Measurements from ENCODE around the gene DOCK9.

DOCK9 gene

GRCh38 chr13:98844021-98844420 is 133.8 kb downstream of the DOCK9 start:
- TF ChIP-seq CTCF (conservative IDR thresholded peaks at IDR 0.05; ENCODE audit: control insufficient read depth, insufficient read depth, low read depth, low read length), result no peak
- no peak for DNase-seq (ENCODE audit: low read depth)
- no peak overlapping the region for H3K4me3 ChIP-seq (ENCODE audit: control insufficient read depth, low read depth, low read length)

- no peak for DNase-seq (ENCODE audit: low read depth)
- TF ChIP-seq CTCF (conservative IDR thresholded peaks at IDR 0.05; ENCODE audit: control insufficient read depth, insufficient read depth, low read depth, low read length), result no peak
- no peak overlapping the region for H3K4me3 ChIP-seq (ENCODE audit: control insufficient read depth, low read depth, low read length)
These were observed 134.4 kb downstream of the DOCK9 start for GRCh38 chr13:98843482-98843877.

GRCh38 chr13:98842858-98843481 is 134.9 kb downstream of the DOCK9 start:
- peak; percentile 81 for DNase-seq (ENCODE audit: low read depth)
- H3K4me3 ChIP-seq (ENCODE audit: control insufficient read depth, low read depth, low read length), result no peak overlapping the region
- TF ChIP-seq CTCF (conservative IDR thresholded peaks at IDR 0.05; ENCODE audit: control insufficient read depth, insufficient read depth, low read depth, low read length), result peak; percentile 95

- H3K4me3 ChIP-seq (ENCODE audit: control insufficient read depth, low read depth, low read length), result no peak overlapping the region
- TF ChIP-seq CTCF (conservative IDR thresholded peaks at IDR 0.05; ENCODE audit: control insufficient read depth, insufficient read depth, low read depth, low read length), result no peak
- no peak for DNase-seq (ENCODE audit: low read depth)
These were observed 135.8 kb downstream of the DOCK9 start for GRCh38 chr13:98842070-98842469.

- peak; percentile 58 for DNase-seq (ENCODE audit: low read depth)
- peak; percentile 92 for TF ChIP-seq CTCF (conservative IDR thresholded peaks at IDR 0.05; ENCODE audit: control insufficient read depth, insufficient read depth, low read depth, low read length)
These were observed 137.8 kb downstream of the DOCK9 start for GRCh38 chr13:98839856-98840769.

GRCh38 chr13:98838776-98839175 is 139.1 kb downstream of the DOCK9 start:
- H3K4me3 ChIP-seq (ENCODE audit: control insufficient read depth, low read depth, low read length), result no peak overlapping the region
- no peak for TF ChIP-seq CTCF (conservative IDR thresholded peaks at IDR 0.05; ENCODE audit: control insufficient read depth, insufficient read depth, low read depth, low read length)
- peak; percentile 59 for DNase-seq (ENCODE audit: low read depth)

More at GRCh38 chr13:98839856-98840769, 137.8 kb downstream of the DOCK9 start:
- H3K4me3 ChIP-seq (ENCODE audit: control insufficient read depth, low read depth, low read length), result no peak overlapping the region

All from fibroblast of mammary gland (primary cell).